Uterus (tissue), 4 donors: ENCODE measurements around the gene TAS1R3. TPM values are rescaled to one million over a fixed set of nuclear protein-coding genes. Genes with fewer than 3 reads are reported as not detected.

ENCODE experiments used
- DNase-seq, 2 donors: peaks; one replicate each; pipeline ENCODE4 v3.0.0-alpha.2; 2019 to 2020
- H3K27ac ChIP-seq, 2 donors: fragments of 200-600 bp; sonication (generic); 1 replicate in 1 of 2; 2 replicates in 1 of 2; pipeline ENCODE4 v1.5.1; 2016 to 2018
- H3K27me3 ChIP-seq, 2 donors: fragments of 200-600 bp; sonication (generic); one replicate each; pipeline ENCODE4 v1.5.1; 2018 to 2019; ENCODE audit warnings: control low read depth in 1 of 2
- H3K36me3 ChIP-seq, 2 donors: fragments of 200-600 bp; sonication (generic); one replicate each; pipeline ENCODE4 v1.5.1; 2019; ENCODE audit warnings: control low read depth in 1 of 2
- H3K4me1 ChIP-seq, 2 donors: fragments of 200-600 bp; sonication (generic); one replicate each; pipeline ENCODE4 v1.5.1; 2018 to 2019; ENCODE audit warnings: control low read depth in 1 of 2
- H3K4me3 ChIP-seq, 2 donors: fragments of 200-600 bp; sonication (generic); 1 replicate in 1 of 2; 2 replicates in 1 of 2; pipeline ENCODE4 v1.5.1; 2018 to 2019; ENCODE audit warnings: mild to moderate bottlenecking in 1 of 2
- H3K9me3 ChIP-seq, 2 donors: fragments of 200-600 bp; sonication (generic); one replicate each; pipeline ENCODE4 v1.5.1; 2019; ENCODE audit warnings: control low read depth in 1 of 2
- POLR2A ChIP-seq, 2 donors: fragments of 450-650 bp; IDR thresholded peaks; one replicate each; pipeline ENCODE4 v1.6.1; 2016; ENCODE audit warnings: antibody characterized with exemption in 2 of 2, mild to moderate bottlenecking in 1 of 2, moderate library complexity in 1 of 2
- intact Hi-C: fragments of 100-400 bp; cut with DNase I; formaldehyde crosslinking; loops from one replicate; pipeline ENCODE4 v1.15.1; 2023; ENCODE audit warnings: low total_unique reads
- total RNA-seq, 4 donors: library from RNA; depleted of rRNA in 3 of 4; stranded (reverse); fragments of >200 nt in 3 of 4; gene quantifications; one replicate each; pipeline versions ENCODE4 v1.1.0 to v1.2.4, GENCODE V29; 2014 to 2023
- TF ChIP-seq, protein P1 (sequence below), 4 experiments: fragments of 200-600 bp in 2 of 4; fragments of 450-650 bp in 2 of 4; sonication (generic) in 2 of 4; IDR thresholded peaks; one replicate each; pipeline ENCODE4 v1.5.1; 2016 to 2019; ENCODE audit warnings: antibody characterized with exemption in 4 of 4, mild to moderate bottlenecking in 2 of 4, moderate library complexity in 1 of 4
- donor health status: DM: yes; HTN: yes; CAD: no.

TAS1R3 gene
- total RNA-seq, 4 donors from 2014 or later = 0.14 to 0.34 TPM; not detected in 2

DNA sequence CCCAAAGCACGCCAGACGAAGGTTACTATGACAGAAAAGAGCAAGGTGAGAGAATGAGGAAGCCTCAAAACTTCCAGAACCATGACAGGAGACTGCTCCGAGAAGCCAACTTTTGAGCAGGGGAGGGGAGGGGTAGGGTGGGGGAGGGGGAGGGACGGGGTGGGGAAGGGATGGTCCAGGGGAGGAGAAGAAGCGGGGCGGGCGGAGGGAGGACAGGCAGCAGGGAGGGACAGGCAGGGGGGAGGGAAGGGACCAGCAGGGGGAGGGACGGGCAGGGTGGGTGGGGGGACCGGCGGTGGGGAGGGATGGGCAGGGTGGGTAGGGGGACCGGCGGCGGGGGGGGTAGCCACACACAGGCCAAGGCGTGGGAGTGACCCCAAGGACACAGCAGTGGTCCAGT, 8.7 kb upstream of the TAS1R3 start:
- no peak overlapping the region for H3K4me3 ChIP-seq
- TF ChIP-seq, protein P1, sequence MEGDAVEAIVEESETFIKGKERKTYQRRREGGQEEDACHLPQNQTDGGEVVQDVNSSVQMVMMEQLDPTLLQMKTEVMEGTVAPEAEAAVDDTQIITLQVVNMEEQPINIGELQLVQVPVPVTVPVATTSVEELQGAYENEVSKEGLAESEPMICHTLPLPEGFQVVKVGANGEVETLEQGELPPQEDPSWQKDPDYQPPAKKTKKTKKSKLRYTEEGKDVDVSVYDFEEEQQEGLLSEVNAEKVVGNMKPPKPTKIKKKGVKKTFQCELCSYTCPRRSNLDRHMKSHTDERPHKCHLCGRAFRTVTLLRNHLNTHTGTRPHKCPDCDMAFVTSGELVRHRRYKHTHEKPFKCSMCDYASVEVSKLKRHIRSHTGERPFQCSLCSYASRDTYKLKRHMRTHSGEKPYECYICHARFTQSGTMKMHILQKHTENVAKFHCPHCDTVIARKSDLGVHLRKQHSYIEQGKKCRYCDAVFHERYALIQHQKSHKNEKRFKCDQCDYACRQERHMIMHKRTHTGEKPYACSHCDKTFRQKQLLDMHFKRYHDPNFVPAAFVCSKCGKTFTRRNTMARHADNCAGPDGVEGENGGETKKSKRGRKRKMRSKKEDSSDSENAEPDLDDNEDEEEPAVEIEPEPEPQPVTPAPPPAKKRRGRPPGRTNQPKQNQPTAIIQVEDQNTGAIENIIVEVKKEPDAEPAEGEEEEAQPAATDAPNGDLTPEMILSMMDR (IDR thresholded peaks at IDR 0.05) = no peak
- TF ChIP-seq POLR2A (IDR thresholded peaks at IDR 0.05) = no peak
- DNase-seq = no peak
- no peaks in the 10 kb centered on the region for H3K36me3 ChIP-seq
- H3K4me1 ChIP-seq = peaks cover 22 to 65% of the 10 kb centered on the region in 2 donors
- H3K27ac ChIP-seq = peak overlapping the region in 1 of 2 donors; percentile 91
- H3K27me3 ChIP-seq = no peaks in the 10 kb centered on the region
- H3K9me3 ChIP-seq = no peaks in the 10 kb centered on the region
- intact Hi-C loops = no loop called here

DNA sequence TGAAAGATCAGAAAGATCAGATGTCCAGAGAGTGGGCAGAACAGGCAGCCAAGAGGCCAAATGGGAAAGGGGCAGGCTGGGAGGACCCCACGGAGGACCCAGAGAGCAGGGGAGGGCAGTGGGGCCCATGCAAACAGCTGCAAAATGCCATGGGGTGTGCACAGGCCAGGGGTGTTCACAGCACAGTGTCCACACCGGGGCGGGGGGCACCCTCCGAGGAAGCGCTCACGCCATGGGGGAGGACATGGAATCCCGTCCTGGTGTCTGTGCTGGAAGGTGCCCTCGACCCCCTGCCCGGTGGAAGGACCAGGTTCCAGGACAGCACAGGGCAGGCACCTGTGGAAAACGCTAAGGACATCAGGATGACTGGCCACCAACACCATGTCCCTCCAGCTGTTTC, 8.1 kb upstream of the TAS1R3 start:
- Histone ChIP-seq H3K36me3 (no peaks in the 10 kb centered on the region), H3K4me3 (no peak overlapping the region), H3K27me3 (no peaks in the 10 kb centered on the region), H3K27ac (no peak overlapping the region), H3K9me3 (no peaks in the 10 kb centered on the region), H3K4me1 (peaks cover 18 to 65% of the 10 kb centered on the region in 2 donors)
- TF ChIP-seq POLR2A (IDR thresholded peaks at IDR 0.05) = no peak
- TF ChIP-seq, protein P1 (IDR thresholded peaks at IDR 0.05) = no peak
- DNase-seq = no peak
- intact Hi-C loops = no loop called here

DNA sequence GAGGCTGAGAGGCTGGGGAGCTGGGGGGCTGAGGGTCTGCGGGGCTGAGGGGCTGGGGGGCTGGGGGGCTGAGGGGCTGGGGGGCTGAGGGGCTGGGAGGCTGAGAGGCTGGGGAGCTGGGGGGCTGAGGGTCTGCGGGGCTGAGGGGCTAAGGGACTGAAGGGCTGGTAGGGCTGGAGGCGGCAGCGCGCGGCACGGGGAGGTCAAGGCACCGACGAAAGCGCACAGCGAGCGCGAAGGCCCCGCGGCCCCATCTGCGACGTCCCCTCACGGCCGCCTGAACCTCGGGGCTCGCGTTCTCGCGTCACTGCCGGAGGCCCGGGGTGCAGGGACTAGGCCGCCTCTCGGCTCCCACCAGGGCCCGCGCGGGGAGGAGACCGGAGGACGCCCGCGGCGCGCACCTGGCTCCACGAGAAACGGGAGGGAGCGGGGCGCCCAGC, 7.0 kb upstream of the TAS1R3 start:
- H3K4me3 ChIP-seq = peak overlapping the region; percentile 83 to 98
- intact Hi-C loops = no loop called here
- TF ChIP-seq POLR2A (IDR thresholded peaks at IDR 0.05) = no peak
- TF ChIP-seq, protein P1 (IDR thresholded peaks at IDR 0.05) = no peak
- no peaks in the 10 kb centered on the region for H3K27me3 ChIP-seq
- DNase-seq = no peak
- peak overlapping the region; percentile 89 to 91 for H3K27ac ChIP-seq
- H3K36me3 ChIP-seq = no peaks in the 10 kb centered on the region
- H3K4me1 ChIP-seq = peaks cover 11 to 60% of the 10 kb centered on the region in 2 donors
- H3K9me3 ChIP-seq = no peaks in the 10 kb centered on the region

DNA sequence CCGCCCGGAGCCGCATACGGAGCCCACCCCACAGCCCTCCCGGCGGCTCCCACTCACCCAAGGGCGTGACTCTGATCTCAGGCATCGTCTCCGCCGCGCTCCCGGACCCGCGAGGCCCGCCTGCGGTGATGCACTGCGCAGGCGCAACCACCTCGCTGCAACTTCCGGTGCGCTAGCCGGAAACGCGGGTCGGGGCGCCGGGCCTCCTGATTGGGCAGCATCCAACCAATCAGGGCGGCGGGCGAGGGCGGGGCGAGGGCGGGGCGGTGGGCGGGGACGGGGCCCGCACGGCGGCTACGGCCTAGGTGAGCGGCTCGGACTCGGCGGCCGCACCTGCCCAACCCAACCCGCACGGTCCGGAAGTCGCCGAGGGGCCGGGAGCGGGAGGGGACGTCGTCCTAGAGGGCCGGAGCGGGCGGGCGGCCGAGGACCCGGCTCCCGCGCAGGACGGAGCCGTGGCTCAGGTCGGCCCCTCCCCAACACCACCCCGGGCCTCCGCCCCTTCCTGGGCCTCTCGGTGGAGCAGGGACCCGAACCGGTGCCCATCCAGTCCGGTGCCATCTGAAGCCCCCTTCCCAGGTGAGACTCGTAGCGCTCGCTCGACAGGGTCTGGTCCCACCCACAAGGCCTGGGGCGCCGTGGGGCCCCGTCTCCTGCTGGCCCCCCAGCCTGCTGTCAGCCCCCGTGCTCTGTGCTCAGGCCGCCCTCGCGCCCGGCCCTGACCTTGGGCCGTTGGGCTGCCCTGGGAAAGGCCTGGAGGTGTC, 6.4 kb upstream of the TAS1R3 start, which contains the start of the genes CPTP and INTS11:
CPTP (plus strand) TSS at position 279 of the 764 bp plus-strand sequence. CDS start 2,109 bp downstream, outside the sequence.
INTS11 (minus strand) TSS at position 137 of the 764 bp plus-strand sequence; CDS start at position 85, 52 bp downstream.
- Histone ChIP-seq H3K4me1 (peaks cover 8 to 54% of the 10 kb centered on the region in 2 donors), H3K9me3 (no peaks in the 10 kb centered on the region), H3K27me3 (no peaks in the 10 kb centered on the region), H3K36me3 (no peaks in the 10 kb centered on the region), H3K4me3 (peak within 1 kb of the TSS; percentile 83 to 98), H3K27ac (peak within 1 kb of the TSS; percentile 89 to 91)
- TF ChIP-seq, protein P1 (IDR thresholded peaks at IDR 0.05) = no peak
- TF ChIP-seq POLR2A (IDR thresholded peaks at IDR 0.05) = peak; percentile 32 to 90
- intact Hi-C loops = no loop called here
- DNase-seq = peak; percentile 92 to 93
